GM23338 (cell line): ENCODE results near the gene SLC9A8.

Experiments used
- CREB1 ChIP-seq: fragments of 250-450 bp; sonication (Bioruptor Pico); IDR thresholded peaks from 2 replicates; pipeline ENCODE4 v1.5.0; 2020; ENCODE audit warnings: low read depth, mild to moderate bottlenecking, moderate library complexity
- CTCF ChIP-seq, 2 experiments: fragments of 200-600 bp in 1 of 2; sonication (generic) in 1 of 2; conservative IDR thresholded peaks; 2 replicates each; pipeline versions ENCODE4 v1.5.1 to v1.6.1; 2016 to 2017; ENCODE audit warnings: antibody characterized with exemption in 2 of 2, low read depth in 2 of 2, mild to moderate bottlenecking in 2 of 2, moderate library complexity in 1 of 2
- EZH2 ChIP-seq: fragments of 200-600 bp; sonication (generic); IDR thresholded peaks from one replicate; pipeline ENCODE4 v1.8.0; 2017; ENCODE audit warnings: antibody characterized with exemption, mild to moderate bottlenecking, low read depth; ENCODE audit not compliant: unreplicated experiment
- EZH2phosphoT487 ChIP-seq: fragments of 200-600 bp; sonication (generic); IDR thresholded peaks from one replicate; pipeline ENCODE4 v1.8.1; 2018; ENCODE audit warnings: antibody characterized with exemption; ENCODE audit not compliant: unreplicated experiment
- JUNB ChIP-seq: IDR thresholded peaks from one replicate; pipeline ENCODE4 v1.6.1; 2016; ENCODE audit warnings: antibody characterized with exemption; ENCODE audit not compliant: unreplicated experiment
- POLR2AphosphoS5 ChIP-seq: IDR thresholded peaks from 2 replicates; pipeline ENCODE4 v1.6.1; 2016; ENCODE audit warnings: antibody characterized with exemption, low read depth
- STAT1 ChIP-seq: IDR thresholded peaks from one replicate; pipeline ENCODE4 v1.6.1; 2016; ENCODE audit warnings: antibody characterized with exemption; ENCODE audit not compliant: unreplicated experiment
- ZNF114 ChIP-seq: fragments of 250-450 bp; sonication (Bioruptor Pico); IDR thresholded peaks from 2 replicates; pipeline ENCODE4 v1.5.0; 2020; ENCODE audit warnings: mild to moderate bottlenecking, moderate library complexity
- ZNF331 ChIP-seq: fragments of 250-450 bp; sonication (Bioruptor Pico); IDR thresholded peaks from 2 replicates; pipeline ENCODE4 v1.5.0; 2020; ENCODE audit warnings: low read depth, mild to moderate bottlenecking, moderate library complexity
- ZNF462 ChIP-seq: fragments of 250-450 bp; sonication (Bioruptor Pico); IDR thresholded peaks from 2 replicates; pipeline ENCODE4 v1.5.0; 2020; ENCODE audit warnings: mild to moderate bottlenecking, moderate library complexity
- TF ChIP-seq, protein P1 (sequence below): IDR thresholded peaks from one replicate; pipeline ENCODE4 v1.6.1; 2018; ENCODE audit warnings: antibody characterized with exemption; ENCODE audit not compliant: unreplicated experiment
- TF ChIP-seq, protein P2 (sequence below): IDR thresholded peaks from 2 replicates; pipeline ENCODE4 v1.6.1; 2016; ENCODE audit warnings: antibody characterized with exemption

DNA sequence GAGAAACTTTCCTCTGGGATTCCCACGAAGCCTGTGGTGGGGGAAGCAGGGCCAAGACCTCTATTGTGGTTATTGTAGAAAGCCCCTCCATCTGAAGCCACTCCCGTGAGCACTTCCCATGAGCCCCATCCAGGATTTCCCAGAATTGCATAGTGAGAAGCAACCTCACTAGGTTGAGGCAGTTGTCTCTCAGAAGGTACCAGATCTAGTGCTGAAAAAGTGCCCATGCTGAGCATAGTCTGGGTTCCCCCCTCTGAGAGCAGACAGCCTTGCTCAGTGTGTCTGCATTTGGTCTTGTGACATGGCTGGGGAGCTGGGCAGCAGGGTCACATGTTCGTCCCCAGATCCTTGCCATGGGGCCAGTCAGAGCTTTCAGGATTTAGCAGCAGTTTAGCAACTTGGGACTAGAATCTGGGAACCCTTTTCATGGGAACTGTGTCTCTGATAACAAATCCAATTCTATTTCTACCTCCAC is 38.6 kb downstream of the SLC9A8 start:
- TF ChIP-seq, protein P1, sequence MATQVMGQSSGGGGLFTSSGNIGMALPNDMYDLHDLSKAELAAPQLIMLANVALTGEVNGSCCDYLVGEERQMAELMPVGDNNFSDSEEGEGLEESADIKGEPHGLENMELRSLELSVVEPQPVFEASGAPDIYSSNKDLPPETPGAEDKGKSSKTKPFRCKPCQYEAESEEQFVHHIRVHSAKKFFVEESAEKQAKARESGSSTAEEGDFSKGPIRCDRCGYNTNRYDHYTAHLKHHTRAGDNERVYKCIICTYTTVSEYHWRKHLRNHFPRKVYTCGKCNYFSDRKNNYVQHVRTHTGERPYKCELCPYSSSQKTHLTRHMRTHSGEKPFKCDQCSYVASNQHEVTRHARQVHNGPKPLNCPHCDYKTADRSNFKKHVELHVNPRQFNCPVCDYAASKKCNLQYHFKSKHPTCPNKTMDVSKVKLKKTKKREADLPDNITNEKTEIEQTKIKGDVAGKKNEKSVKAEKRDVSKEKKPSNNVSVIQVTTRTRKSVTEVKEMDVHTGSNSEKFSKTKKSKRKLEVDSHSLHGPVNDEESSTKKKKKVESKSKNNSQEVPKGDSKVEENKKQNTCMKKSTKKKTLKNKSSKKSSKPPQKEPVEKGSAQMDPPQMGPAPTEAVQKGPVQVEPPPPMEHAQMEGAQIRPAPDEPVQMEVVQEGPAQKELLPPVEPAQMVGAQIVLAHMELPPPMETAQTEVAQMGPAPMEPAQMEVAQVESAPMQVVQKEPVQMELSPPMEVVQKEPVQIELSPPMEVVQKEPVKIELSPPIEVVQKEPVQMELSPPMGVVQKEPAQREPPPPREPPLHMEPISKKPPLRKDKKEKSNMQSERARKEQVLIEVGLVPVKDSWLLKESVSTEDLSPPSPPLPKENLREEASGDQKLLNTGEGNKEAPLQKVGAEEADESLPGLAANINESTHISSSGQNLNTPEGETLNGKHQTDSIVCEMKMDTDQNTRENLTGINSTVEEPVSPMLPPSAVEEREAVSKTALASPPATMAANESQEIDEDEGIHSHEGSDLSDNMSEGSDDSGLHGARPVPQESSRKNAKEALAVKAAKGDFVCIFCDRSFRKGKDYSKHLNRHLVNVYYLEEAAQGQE: no peak
- TF ChIP-seq JUNB: no peak
- no peak for TF ChIP-seq CTCF (conservative IDR thresholded peaks at IDR 0.05; ENCODE audit: low read depth in 2 of 2)
- TF ChIP-seq EZH2: no peak
- TF ChIP-seq POLR2AphosphoS5: no peak
- TF ChIP-seq CREB1 (CRISPR knock-in tag): no peak
- no peak for TF ChIP-seq EZH2phosphoT487
- no peak for TF ChIP-seq ZNF462 (CRISPR knock-in tag)
- no peak for TF ChIP-seq ZNF114
- TF ChIP-seq, protein P2, sequence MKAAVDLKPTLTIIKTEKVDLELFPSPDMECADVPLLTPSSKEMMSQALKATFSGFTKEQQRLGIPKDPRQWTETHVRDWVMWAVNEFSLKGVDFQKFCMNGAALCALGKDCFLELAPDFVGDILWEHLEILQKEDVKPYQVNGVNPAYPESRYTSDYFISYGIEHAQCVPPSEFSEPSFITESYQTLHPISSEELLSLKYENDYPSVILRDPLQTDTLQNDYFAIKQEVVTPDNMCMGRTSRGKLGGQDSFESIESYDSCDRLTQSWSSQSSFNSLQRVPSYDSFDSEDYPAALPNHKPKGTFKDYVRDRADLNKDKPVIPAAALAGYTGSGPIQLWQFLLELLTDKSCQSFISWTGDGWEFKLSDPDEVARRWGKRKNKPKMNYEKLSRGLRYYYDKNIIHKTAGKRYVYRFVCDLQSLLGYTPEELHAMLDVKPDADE: no peak
- no peak for TF ChIP-seq STAT1
- no peak for TF ChIP-seq ZNF331
